Effector CD4-positive, alpha-beta T cell (primary cell): ENCODE data around the gene ATAD3B.
"Not testable (repeated sequence)": the region's sequence is repeated elsewhere in the genome, so short reads cannot be mapped to it uniquely, and the experiment has no call there.

Experiments
- DNase-seq: peaks from one replicate; pipeline ENCODE4 v3.0.0-alpha.2; 2020
- total RNA-seq: gene quantifications from one replicate; lab custom pipeline; 2026; lab: John Stamatoyannopoulos, UW

ATAD3B gene
- total RNA-seq: 86.7 reads per million, percentile 80 among the genes with 10 or more reads in this experiment

GRCh38 chr1:1471389-1472052 is at the start of gene ATAD3B:
TSS of gene ATAD3B (plus strand) at chr1:1471765. CDS start at chr1:1471885, 120 bp downstream.
- peak; percentile 90 for DNase-seq

- DNase-seq: no peak
Measured at GRCh38 chr1:1421907-1422464, 49.6 kb upstream of the ATAD3B start.

GRCh38 chr1:1422465-1423244 is 48.9 kb upstream of the ATAD3B start:
- no peak for DNase-seq

- DNase-seq: no peak
Measured at GRCh38 chr1:1423245-1423597, 48.3 kb upstream of the ATAD3B start.

GRCh38 chr1:1424707-1425106 is 46.9 kb upstream of the ATAD3B start:
- DNase-seq: no peak

- no peak for DNase-seq
Measured at GRCh38 chr1:1425426-1425752, 46.2 kb upstream of the ATAD3B start.

GRCh38 chr1:1425753-1426495 is 45.6 kb upstream of the ATAD3B start:
- DNase-seq: no peak

- DNase-seq: no peak
Measured at GRCh38 chr1:1426496-1427105, 45.0 kb upstream of the ATAD3B start.

- DNase-seq: no peak
Measured at GRCh38 chr1:1427106-1427819, 44.3 kb upstream of the ATAD3B start.

- no peak for DNase-seq
Measured at GRCh38 chr1:1427820-1428148, 43.8 kb upstream of the ATAD3B start.

GRCh38 chr1:1428174-1428573 is 43.4 kb upstream of the ATAD3B start:
- no peak for DNase-seq

- DNase-seq: not testable (repeated sequence)
Measured at GRCh38 chr1:1428967-1429366, 42.6 kb upstream of the ATAD3B start.

- no peak for DNase-seq
Measured at GRCh38 chr1:1429671-1430073, 41.9 kb upstream of the ATAD3B start.

GRCh38 chr1:1430114-1430982 is 41.2 kb upstream of the ATAD3B start:
- DNase-seq: no peak

GRCh38 chr1:1430992-1431844 is 40.3 kb upstream of the ATAD3B start:
- DNase-seq: no peak

GRCh38 chr1:1431845-1432273 is 39.7 kb upstream of the ATAD3B start:
- no peak for DNase-seq

- DNase-seq: no peak
Measured at GRCh38 chr1:1432274-1432950, 39.2 kb upstream of the ATAD3B start.

- DNase-seq: no peak
Measured at GRCh38 chr1:1432951-1433803, 38.4 kb upstream of the ATAD3B start.

GRCh38 chr1:1433804-1434130 is 37.8 kb upstream of the ATAD3B start:
- DNase-seq: no peak
